Activated CD4-positive, CD25-positive, alpha-beta regulatory T cell treated with anti-CD3 and anti-CD28 coated beads, Interleukin-2, amount 50 U/mL, for 16 hours (primary cell): ENCODE data around the gene NMT2.
"Not testable (repeated sequence)": the region's sequence is repeated elsewhere in the genome, so short reads cannot be mapped to it uniquely, and the experiment has no call there.

ENCODE experiments used
- DNase-seq: peaks from one replicate; pipeline ENCODE4 v3.0.0-alpha.2; 2020; ENCODE audit warnings: low read depth, low spot score

NMT2 gene

DNA sequence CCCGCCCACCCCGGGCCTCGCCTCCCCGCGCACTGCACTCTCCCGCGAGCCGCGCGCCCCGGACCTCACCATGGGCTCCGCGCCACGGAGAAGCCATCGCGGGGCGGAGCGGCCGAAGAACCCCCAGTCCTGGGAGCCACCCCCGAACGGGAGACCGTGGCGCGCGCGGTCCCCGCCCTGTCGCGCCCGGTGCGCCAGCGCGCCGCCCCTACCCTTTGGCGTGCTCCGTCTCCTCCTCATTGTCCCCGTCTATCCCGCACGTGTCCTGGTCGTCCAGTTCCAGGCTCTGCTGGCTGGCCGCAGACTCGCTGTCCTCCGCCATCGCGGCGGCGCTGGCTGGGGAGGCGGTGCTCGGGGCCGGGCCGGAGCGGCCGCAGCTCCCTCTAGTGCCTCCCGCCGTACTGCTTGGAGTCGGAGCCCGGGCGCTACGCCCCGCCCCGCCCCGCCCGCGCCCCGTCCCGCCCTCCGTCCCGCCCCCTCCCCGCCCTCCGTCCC lies at the start of gene NMT2:
Gene NMT2 (minus strand): TSS at position 403 of the 495 bp plus-strand sequence. CDS start 81 bp downstream, at position 322.
- no peak for DNase-seq

DNA sequence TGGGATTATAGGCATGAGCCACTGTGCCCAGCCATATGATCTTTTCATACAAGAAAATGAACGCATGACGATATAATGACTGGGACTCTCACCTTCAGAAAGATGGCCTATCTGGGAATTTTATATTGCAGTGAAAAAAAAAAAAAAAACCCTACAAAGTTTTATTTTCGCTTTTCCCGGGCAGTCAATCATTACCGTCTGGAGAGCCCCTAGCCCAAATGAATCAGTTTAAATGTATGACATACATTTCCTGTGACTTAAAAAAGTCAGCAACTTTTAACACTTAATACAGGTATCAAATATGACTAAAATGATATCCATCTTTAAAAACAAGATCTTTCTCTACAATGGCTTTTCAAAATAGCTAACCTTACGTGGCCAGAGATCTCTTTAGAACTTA lies 48.2 kb upstream of the NMT2 start:
- no peak for DNase-seq

DNA sequence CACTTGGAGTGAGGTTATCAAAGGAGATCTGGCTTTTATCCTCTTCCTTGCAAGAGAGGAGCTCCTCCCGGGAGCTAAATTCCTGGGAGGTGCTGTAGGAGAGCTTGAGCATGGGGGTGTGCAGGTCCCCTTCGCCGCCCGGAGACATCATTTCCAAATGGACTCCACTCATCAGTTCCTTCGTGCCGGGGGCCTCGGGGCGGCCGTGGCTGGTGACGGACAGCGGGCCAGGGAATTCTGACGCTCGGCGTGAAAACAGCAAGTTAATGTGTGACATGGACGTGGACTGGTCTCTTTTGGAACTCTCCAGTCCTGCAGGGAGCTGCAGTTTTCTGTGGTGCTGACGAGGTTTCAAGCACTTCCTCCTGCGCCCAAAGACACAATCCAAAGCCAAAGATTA lies 45.7 kb upstream of the NMT2 start:
- DNase-seq: no peak

DNA sequence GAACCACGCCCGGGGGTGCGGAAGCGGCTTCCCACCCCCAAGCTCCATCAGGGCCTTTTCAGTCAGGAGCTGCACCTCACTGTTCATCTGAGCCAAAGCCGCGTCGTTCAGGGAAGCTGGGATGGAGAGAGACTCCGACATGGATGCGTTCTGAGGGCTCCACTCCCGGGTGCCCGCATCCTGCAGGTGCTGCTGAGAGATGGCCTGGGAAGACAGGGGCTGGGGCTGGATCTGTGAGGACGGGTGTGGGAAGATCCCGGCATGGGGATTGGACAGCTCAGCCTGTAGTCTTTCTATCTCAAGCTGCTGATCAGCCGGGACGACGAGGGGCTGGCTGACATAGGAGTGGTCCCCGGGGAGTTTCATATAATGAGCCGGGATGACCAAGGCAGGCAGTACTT lies 45.0 kb upstream of the NMT2 start:
- no peak for DNase-seq

DNA sequence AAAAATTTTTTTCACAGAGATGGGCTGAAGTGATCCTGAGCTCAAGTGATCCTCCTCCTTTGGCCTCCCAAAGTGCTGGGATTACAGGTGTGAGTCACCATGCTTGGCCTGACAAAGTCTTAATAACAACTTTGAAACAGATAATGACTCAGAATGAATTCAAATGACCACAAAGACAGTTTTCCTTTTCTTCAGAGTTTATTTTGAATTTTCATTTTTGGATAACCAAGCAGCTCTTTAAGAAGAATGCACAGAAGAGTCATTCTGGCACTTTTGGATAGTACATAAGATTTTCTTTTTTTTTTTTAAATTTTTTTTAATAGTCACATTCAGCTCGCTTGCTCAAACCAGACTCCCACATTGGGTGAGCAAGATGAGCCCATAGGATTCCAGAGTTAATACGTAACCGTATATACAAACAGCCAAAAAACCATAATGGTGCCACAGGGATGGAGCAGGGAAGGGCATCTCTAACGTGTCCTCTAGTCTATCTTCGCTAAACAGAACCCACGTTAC lies 43.0 kb upstream of the NMT2 start:
- DNase-seq: no peak

DNA sequence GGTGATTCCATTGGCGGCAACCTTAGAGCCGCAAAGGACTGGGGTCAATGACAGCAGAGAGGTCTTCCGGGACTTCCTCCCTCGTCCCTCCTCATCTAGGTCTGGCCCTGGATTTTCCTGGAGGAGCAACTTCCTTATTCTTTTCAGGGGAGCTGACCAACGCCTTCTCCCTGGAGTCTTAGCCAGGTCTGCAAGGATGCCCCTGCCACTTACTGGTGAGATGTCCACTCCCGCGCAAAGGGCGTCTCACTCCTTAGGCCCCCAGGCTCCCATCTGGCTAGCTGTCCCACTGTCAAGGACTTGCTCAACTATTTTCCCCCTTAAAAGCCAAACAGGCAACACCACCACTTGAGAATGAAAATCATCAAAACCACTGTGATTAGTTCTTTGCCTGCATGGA lies 42.0 kb upstream of the NMT2 start:
- no peak for DNase-seq

DNA sequence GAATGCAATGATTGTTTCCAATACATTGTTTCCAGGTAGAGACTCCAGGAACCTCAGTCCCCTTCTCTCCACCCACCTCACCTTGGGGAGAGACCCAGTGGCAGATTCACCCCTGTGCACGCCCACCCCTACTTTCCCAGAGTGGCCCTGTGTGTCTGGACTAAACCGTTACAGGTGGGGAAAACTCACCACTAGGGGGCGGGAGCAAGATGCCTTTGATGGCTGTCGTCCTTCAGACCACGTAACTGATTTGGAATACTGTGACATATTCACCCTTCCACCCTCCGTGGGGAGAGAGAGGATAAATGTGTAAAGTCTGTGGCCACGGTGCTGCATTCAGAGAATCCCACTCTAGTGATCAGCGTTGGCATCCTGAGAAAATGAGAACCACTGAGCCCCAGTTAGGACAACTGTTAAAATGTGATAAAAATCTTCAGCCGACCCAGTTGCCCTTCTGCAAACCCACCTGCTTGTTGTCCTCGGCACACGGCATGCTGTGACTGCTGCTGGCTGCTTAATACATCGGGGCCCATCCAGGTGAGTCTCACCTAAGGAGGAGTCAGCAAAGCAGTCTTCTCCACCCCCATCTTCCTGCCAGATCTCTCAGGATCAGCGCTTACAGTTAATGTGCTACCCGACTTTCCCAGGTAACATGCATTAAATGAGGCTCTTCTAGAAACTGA lies 41.5 kb upstream of the NMT2 start:
- peak; percentile 67 for DNase-seq

DNA sequence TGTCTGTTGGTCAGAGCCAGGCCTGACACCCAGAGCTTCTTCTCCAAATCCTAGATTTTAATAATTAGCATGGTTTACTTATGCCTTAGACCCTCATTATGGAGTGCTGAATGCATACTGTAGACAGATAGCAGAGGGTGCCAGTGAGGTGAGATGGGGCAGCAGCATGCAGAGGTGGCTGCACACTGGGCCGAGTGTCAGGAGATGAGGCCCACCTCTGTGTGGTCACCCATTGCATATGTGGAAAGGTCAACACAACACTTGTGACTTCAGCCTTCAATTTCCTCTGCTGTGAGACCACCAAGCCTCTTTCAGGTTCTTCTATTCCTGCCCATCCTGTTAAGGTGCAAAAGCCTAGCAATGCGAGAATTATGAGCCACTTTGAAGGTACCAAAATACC lies 39.7 kb upstream of the NMT2 start:
- DNase-seq: no peak

DNA sequence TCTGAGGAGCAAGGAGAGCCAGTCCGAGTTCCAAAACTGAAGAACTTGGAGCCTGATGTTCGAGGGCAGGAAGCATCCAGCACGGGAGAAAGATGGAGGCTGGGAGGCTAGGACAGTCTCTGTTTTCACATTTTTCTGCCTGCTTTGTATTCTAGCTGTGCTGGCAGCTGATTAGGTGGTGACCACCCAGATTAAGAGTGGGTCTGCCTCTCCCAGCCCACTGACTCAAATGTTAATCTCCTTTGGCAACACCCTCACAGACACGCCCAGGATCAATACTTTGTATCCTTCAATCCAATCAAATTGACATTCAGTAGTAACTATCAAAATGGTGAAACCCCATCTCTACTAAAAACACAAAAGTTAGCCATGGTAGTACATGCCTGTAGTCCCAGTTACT lies 38.9 kb upstream of the NMT2 start:
- DNase-seq: not testable (repeated sequence)

DNA sequence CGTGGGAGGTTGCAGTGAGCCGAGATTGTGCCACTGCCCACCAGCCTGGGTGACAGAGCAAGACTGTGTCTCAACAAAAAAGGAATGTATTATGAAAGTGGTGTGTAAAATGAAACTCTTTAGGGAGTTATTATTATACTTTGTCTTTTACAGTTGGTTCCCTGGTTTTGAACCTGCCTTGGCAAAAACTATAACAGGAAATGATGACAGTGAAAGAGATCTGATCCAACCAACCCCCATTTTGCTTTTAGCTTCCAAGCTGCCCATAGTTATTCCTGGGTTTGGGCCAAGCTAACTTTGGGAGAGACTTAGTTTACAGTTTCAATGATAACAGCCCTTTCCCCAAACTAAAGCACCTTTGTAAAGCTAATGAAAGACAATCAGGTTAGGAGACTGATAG lies 34.1 kb upstream of the NMT2 start:
- no peak for DNase-seq

DNA sequence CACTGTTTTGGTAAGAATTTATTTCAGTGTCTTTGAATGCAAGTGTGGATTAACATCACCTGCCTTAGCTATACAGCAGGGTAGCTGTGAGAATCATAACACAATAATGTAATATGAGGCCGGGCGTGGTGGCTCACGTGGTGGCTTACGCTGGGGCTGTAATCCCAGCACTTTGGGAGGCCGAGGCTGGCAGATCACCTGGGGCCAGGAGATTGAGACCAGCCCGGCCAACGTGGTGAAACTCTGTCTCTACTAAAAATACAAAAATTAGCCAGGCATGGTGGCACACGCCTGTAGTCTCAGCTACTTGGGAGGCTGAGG lies 33.8 kb upstream of the NMT2 start:
- DNase-seq: not testable (repeated sequence)

DNA sequence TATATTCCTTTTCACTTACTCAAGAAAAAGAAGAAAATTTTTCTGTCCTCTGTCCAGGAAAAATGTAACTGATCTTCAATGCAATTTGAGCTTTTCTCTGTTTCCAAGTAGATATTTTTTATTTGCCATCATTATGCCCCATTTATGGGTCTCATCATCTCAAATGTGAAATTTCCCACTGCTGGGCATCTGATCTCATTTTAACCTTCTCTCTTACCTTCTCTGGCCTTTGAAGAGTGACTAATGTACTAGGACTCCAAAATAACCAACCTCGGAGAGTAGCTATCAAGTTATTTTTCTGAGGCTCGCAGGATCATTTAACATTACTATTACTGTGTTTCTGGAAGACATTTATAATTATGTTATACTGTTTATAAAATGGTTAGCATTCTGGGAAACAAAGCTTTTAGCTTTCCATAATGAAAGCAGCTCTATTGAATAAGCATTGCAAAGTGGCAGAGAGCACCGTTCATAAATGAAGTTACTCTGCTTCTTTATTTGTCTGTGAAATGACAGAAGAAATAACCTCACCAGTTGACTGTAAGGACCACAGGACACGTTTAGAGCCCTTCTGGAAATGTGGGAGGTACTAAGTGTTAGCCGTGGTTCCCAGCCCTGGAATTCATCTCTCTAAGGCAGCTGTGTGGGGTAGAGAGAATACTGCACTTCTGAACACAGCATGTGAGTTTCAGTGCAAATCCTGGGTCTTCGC lies 33.3 kb upstream of the NMT2 start:
- DNase-seq: no peak

DNA sequence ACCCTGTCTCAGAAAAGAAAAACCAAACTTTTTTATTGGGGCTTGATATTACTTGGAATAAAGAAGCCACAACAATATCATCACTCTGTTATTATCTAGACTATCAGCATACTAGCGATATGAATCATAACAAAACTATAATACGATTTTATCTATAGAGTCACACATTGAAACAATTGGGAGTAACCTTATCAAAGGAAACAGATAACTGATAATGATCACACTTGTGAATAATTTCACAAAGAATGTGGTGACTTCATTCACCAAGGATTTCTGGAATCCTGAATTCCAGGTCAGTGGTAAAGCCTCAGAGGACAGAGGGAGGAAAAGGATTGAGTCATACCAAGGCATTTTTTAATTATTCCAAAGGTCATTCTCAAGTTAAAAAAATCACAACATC lies 32.1 kb upstream of the NMT2 start:
- no peak for DNase-seq

DNA sequence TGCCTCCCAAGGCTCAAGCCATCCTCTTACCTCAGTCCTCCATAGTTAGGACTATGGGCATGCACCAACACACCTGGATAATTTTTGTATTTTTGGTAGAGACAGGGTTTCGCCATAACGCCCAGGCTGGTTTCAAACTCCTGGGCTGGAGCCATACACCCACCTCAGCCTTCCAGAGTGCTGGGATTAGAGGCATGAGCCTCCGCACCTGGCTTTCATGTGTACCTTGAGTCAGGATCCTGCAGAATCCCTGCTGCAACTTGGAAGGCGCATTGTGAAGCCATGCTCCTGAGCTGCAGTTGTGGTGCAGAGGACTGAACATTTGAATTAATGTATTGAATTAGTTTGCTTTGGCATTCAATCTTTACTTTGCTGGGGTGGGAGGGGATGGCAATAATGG lies 29.4 kb upstream of the NMT2 start:
- DNase-seq: no peak

DNA sequence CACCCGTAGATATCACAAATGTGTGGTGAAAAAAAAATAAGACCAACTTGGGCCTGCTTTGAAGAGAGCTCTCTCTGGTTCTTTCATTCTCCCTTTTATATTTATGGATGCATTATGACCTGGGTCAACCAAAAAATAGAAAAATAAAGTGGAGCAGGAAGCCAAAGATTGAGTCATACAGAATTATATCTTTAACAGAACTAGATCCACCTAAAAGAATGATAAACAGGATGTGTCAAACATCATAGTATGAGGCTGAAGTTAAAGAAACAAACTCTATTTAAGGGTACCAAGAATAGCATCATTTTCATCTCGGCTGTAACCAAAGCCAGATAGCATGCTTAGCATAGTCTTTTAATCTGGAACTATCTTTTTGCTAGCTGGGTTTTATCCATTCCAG lies 28.8 kb upstream of the NMT2 start:
- DNase-seq: no peak

DNA sequence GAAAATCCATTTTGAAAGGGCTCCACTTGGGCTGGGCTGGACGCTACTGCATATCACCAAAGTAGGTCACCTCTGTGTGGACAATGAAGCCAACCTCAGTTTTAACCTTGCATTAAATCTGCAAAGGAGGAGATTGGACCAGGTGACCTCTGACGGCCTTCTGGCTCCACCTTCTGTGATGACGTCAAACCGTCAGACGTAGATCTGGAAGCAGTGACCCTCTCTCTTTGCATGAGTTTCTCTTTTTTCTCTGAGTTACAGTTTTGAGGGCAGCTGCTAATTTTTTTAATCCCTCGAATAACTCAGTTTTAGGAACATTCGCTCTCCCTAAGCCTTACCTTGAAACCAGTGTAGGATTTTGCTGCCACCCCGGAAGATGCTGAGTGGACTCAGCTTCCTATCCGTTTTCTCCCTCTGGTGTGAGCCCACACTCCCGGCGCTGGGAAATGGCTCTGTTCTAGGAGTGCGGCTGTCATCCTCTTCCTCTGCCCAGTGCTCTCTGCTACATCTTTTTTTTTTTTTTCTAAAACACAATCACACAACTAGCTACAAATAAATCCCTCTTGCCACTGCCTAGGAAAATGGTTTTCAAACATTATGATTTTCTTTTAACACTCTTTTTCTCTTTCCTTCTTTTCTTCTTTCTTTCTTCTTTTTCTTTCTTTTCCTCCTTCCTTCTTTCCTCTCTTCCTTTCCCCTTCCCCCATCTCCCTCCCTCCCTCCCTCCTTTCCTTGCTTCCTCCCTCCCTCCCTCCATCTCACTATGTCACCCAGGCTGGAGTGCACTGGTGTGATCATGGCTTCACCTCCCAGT lies 27.7 kb upstream of the NMT2 start:
- DNase-seq: no peak

DNA sequence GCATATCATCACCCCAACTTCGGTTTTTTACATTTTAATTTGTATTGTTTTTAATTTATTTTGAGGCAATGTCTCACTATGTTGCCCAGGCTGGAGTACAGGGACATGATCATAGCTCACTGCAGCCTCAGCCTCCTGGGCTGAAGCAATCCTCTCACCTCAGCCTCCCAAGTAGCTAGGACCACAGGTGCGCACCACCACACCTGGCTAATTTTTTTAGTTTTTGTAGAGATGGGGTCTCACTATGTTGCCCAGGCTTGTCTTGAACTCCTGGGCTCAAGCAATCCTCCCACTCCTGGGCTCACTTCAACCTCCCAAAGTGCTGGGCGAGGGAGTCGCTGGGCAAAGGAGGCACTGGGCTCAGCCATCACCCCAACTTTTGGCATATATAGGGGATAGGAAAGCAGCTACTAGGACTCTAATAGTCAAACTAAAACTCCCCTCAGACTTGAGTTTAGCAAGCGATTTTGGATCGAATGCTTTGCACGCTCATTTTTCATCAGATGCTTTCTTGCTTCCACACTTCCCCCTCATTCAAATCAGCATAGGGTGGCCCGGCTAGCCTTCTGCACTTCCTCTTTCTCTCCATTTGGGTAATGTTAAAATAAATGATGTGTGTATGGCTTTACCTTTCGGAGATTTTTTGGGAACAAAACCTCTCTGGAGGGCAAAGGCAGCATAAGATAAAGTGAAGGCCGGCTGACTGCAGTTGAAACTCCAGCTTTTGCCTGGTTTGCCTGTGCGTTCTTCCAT lies 20.8 kb upstream of the NMT2 start:
- no peak for DNase-seq

DNA sequence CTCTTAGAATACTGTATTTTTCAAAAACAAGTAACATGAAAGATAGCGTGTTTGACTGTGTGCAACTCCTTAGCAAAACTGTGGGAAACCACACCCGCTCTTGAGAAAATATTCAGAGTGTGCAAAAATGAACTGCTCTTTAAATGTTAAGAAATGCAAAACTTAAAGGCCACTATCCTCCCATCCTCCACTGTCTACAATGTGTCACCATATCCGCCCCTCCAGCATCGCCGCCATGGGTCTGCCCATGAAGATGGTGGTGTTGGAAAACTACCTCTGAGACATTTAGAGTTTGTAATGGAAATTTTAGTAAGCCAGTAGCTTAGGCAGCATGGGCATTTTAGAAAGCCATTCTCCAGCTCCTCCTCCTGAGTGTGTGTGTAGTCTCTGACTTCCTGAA lies 20.1 kb upstream of the NMT2 start:
- no peak for DNase-seq

DNA sequence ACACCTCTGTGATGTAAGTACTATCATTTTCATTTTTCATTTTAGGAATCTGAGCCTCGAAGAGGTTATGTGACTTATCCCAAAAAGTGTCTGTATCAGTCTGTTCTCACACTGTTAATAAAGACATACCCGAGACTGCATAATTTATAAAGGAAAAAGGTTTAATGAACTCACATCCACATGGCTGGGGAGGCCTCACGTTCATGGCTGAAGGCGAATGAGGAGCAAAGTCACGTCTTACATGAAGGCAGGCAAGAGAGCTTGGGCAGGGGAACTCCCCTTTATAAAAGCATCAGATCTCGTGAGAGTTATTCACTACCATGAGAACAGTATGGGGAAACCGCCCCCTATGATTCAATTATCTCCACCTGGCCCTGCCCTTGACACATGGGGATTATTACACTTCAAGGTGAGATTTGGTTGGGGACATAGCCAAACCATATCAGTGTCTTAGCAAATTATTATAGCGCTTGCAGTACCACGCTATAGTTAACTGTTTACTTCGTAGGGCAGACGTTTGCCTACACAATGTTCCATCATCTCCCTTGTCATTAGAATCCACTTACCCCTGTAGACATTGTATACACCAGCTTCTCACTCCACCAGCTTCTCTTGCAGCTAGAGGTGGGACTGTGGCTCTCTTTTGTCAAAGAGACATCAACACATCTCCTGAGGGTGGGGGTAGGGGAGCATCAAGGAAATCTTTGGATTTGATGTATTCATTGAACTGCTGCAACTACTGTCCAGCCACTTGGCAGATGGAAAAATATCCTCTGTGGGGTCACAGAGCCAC lies 15.4 kb upstream of the NMT2 start:
- no peak for DNase-seq

DNA sequence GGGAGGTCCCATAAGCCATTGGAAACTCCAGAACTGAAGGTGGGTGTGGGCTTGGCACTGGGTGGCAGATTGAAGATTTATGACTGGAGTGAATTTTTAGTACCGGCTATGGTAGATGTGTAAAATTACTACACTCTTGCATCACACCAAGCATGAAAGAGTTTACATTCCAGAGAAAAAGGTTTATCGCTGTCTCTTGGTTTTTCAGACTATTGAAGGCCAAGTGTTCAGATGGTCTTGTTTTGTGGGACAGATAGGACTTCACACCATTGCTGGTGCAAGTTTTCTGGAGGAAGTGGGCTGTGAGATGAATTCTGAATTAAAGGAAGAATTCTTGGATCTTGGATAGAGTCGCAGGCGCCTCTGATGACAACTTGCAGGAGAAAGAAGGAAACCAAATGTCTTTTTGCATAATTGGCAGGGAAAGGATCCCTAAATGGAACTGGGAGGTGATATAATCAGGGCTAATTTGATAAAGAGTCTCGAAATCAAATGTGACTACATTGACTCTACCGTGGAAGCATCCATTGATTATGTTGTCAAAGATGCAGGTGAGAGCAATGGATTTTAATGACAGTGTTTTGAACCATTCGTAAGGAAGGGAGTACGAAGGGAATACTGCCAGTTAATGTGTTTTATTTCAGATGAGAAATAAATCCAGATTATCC lies 14.2 kb upstream of the NMT2 start:
- DNase-seq: no peak
